Loucy (cell line): Measurements from ENCODE around the gene C11orf58.

Experiments
- H2AFZ ChIP-seq: fragments of 200-600 bp; sonication (generic); 2 replicates; pipeline ENCODE4 v1.6.0; 2016; ENCODE audit warnings: antibody characterized with exemption, mild to moderate bottlenecking, low read length, moderate library complexity
- H3F3A ChIP-seq: fragments of 200-600 bp; 2 replicates; pipeline ENCODE4 v1.6.0; 2016; ENCODE audit warnings: antibody characterized with exemption, low read depth, mild to moderate bottlenecking
- H3K27me3 ChIP-seq: fragments of 200-600 bp; sonication (generic); 2 replicates; pipeline ENCODE4 v1.6.1; 2014; ENCODE audit warnings: low read length, mild to moderate bottlenecking; ENCODE audit not compliant: insufficient read depth, poor library complexity, severe bottlenecking
- H3K36me3 ChIP-seq: fragments of 200-600 bp; sonication (generic); 2 replicates; pipeline ENCODE4 v1.6.1; 2016; ENCODE audit warnings: low read length; ENCODE audit not compliant: insufficient read depth
- H3K4me1 ChIP-seq: fragments of 200-600 bp; sonication (generic); 2 replicates; pipeline ENCODE4 v1.5.1; 2014; ENCODE audit warnings: low read length, mild to moderate bottlenecking; ENCODE audit not compliant: insufficient read depth, poor library complexity, severe bottlenecking
- H3K4me2 ChIP-seq: fragments of 200-600 bp; sonication (generic); 2 replicates; pipeline ENCODE4 v1.6.0; 2014; ENCODE audit warnings: antibody characterized with exemption, low read length, low read depth, mild to moderate bottlenecking; ENCODE audit not compliant: poor library complexity, severe bottlenecking
- H3K4me3 ChIP-seq: fragments of 200-600 bp; sonication (generic); 2 replicates; pipeline ENCODE4 v1.5.1; 2014; ENCODE audit warnings: low read length, mild to moderate bottlenecking, mixed read lengths; ENCODE audit not compliant: poor library complexity, severe bottlenecking
- H3K79me2 ChIP-seq: fragments of 200-600 bp; sonication (generic); 2 replicates; pipeline ENCODE4 v1.6.1; 2014; ENCODE audit warnings: low read length; ENCODE audit not compliant: insufficient read depth
- H3K9ac ChIP-seq: fragments of 200-600 bp; sonication (generic); 2 replicates; pipeline ENCODE4 v1.6.0; 2014; ENCODE audit warnings: mild to moderate bottlenecking, low read depth, low read length, moderate library complexity; ENCODE audit not compliant: poor library complexity, severe bottlenecking
- H3K9me2 ChIP-seq: fragments of 200-600 bp; sonication (generic); replicated peaks from 2 replicates; pipeline ENCODE4 v1.6.1; 2016; ENCODE audit warnings: low read depth, low read length, mixed read lengths
- H3K9me3 ChIP-seq: fragments of 200-600 bp; sonication (generic); 2 replicates; pipeline ENCODE4 v1.6.1; 2014; ENCODE audit warnings: mild to moderate bottlenecking, antibody characterized with exemption, low read length, low read depth; ENCODE audit not compliant: insufficient read depth
- H4K20me1 ChIP-seq: fragments of 200-600 bp; sonication (generic); 2 replicates; pipeline ENCODE4 v1.6.0; 2014; ENCODE audit warnings: antibody characterized with exemption, low read length, mild to moderate bottlenecking; ENCODE audit not compliant: insufficient read depth, poor library complexity, severe bottlenecking
- EZH2phosphoT487 ChIP-seq: fragments of 200-600 bp; IDR thresholded peaks from 2 replicates; pipeline ENCODE4 v1.6.1; 2018; ENCODE audit warnings: antibody characterized with exemption, mild to moderate bottlenecking, moderate library complexity, borderline replicate concordance
- TF ChIP-seq, protein P1 (sequence below): fragments of 200-600 bp; sonication (generic); conservative IDR thresholded peaks from 2 replicates; pipeline ENCODE4 v1.5.1; 2014; ENCODE audit warnings: mild to moderate bottlenecking, antibody characterized with exemption, low read length

Gene C11orf58

DNA sequence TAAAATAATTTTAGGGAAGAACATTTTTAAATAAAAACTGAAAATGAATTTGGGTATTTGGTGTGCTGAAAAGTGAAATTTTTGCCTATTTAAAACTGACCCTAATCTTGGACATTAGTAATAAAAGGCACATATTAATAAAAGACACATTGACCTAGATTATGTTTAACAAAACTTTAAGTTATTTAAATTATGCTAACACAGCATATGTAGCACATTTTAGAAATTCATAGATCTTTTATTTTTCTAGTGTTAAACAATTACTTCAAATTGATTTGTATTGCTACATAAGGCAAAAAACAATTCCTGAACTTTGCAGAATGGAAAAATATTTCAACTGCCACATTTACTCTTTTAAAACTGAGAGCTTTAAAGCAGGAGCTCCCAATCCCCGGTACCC lies 10.6 kb downstream of the C11orf58 start:
- H3K9me3 ChIP-seq = no peaks in the 10 kb centered on the region
- H3K9me2 ChIP-seq = no peaks in the 10 kb centered on the region
- H3K4me3 ChIP-seq = no peak overlapping the region
- H3K79me2 ChIP-seq = peaks cover 37% of the 10 kb centered on the region
- no peak overlapping the region for H3K9ac ChIP-seq
- no peaks in the 10 kb centered on the region for H3F3A ChIP-seq
- H3K4me1 ChIP-seq = peaks cover 9% of the 10 kb centered on the region
- TF ChIP-seq EZH2phosphoT487 = no peak
- TF ChIP-seq, protein P1, sequence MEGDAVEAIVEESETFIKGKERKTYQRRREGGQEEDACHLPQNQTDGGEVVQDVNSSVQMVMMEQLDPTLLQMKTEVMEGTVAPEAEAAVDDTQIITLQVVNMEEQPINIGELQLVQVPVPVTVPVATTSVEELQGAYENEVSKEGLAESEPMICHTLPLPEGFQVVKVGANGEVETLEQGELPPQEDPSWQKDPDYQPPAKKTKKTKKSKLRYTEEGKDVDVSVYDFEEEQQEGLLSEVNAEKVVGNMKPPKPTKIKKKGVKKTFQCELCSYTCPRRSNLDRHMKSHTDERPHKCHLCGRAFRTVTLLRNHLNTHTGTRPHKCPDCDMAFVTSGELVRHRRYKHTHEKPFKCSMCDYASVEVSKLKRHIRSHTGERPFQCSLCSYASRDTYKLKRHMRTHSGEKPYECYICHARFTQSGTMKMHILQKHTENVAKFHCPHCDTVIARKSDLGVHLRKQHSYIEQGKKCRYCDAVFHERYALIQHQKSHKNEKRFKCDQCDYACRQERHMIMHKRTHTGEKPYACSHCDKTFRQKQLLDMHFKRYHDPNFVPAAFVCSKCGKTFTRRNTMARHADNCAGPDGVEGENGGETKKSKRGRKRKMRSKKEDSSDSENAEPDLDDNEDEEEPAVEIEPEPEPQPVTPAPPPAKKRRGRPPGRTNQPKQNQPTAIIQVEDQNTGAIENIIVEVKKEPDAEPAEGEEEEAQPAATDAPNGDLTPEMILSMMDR = no peak
- no peak overlapping the region for H2AFZ ChIP-seq
- peaks cover 88% of the 10 kb centered on the region for H3K36me3 ChIP-seq
- H4K20me1 ChIP-seq = peaks cover 52% of the 10 kb centered on the region
- no peak overlapping the region for H3K4me2 ChIP-seq
- H3K27me3 ChIP-seq = no peaks in the 10 kb centered on the region

DNA sequence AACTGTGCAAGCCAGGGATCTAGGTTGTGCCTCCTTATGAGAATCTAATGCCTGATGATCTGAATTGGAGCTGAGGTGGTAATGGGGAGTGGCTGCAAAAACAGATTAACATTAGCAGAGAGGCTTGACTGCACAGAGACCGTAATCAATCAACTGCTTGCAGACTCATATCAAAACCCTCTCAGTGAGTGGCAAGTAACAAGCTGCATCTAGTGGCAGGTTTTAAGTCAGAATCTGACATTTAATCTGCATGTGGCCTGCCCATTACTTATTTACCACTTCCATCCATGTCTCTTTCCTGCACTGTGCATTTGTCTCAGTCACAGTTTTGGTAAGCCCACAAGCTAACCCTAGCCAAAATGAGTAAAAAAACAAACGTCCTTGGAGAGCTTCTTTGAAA lies 11.2 kb downstream of the C11orf58 start:
- TF ChIP-seq, protein P1 = no peak
- TF ChIP-seq EZH2phosphoT487 = no peak
- no peaks in the 10 kb centered on the region for H3K9me3 ChIP-seq
- H3K36me3 ChIP-seq = peaks cover 92% of the 10 kb centered on the region

DNA sequence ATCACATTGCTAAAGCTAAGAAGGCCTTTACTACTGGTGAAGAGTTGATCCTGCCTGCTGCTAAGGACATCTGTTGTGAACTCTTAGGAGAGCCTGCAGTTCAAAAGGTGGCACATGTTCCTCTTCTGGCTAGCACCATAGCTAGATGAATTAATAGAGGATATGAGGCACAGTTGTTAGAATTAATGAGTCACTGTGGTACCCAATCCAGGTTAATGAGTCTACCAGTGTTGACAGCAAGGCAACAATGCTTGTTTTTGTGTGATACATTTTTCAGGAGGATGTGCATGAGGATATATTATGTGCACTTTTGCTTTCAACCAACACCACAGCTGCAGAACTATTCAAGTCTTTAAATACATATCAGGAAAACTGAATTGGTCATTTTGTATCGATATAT lies 12.0 kb downstream of the C11orf58 start:
- TF ChIP-seq, protein P1 = no peak
- TF ChIP-seq EZH2phosphoT487 = no peak
- Histone ChIP-seq H3K9me3 (no peaks in the 10 kb centered on the region), H3K4me2 (no peak overlapping the region), H3K79me2 (peaks cover 24% of the 10 kb centered on the region), H3K36me3 (peaks cover 91% of the 10 kb centered on the region), H3K9ac (no peak overlapping the region), H4K20me1 (peaks cover 39% of the 10 kb centered on the region), H3K4me1 (no peaks in the 10 kb centered on the region), H3K27me3 (no peaks in the 10 kb centered on the region), H3K9me2 (no peaks in the 10 kb centered on the region), H2AFZ (no peak overlapping the region), H3K4me3 (no peak overlapping the region), H3F3A (no peaks in the 10 kb centered on the region)

More for the DNA sequence above, 11.2 kb downstream of the C11orf58 start:
- Histone ChIP-seq H3F3A (no peaks in the 10 kb centered on the region), H2AFZ (no peak overlapping the region), H3K9me2 (no peaks in the 10 kb centered on the region), H3K9ac (no peak overlapping the region), H3K79me2 (peaks cover 31% of the 10 kb centered on the region), H3K4me1 (peaks cover 3% of the 10 kb centered on the region), H3K4me2 (no peak overlapping the region), H4K20me1 (peaks cover 46% of the 10 kb centered on the region), H3K4me3 (no peak overlapping the region), H3K27me3 (no peaks in the 10 kb centered on the region)
